GM18520 (cell line): ENCODE data around the gene ENHO.

Experiments
- ATAC-seq: cut with Tn5 transposase; IDR thresholded peaks from one replicate; pipeline ENCODE4 v1.9.1; 2021; ENCODE audit not compliant: unreplicated experiment

The ENHO gene

GRCh38 chr9:34522971-34523797 is at the start of gene ENHO:
ENHO (minus strand) TSS chr9:34522990; CDS start chr9:34521695, 1,295 bp downstream.
- peak; percentile 65 for ATAC-seq

- ATAC-seq: no peak
These were observed 49.3 kb upstream of the ENHO start for GRCh38 chr9:34572092-34572491.

- no peak for ATAC-seq
These were observed 48.7 kb upstream of the ENHO start for GRCh38 chr9:34571481-34571810.

- ATAC-seq: no peak
These were observed 48.2 kb upstream of the ENHO start for GRCh38 chr9:34570809-34571480.

- no peak for ATAC-seq
These were observed 47.6 kb upstream of the ENHO start for GRCh38 chr9:34570376-34570775.

GRCh38 chr9:34568774-34569173 is 46.0 kb upstream of the ENHO start:
- ATAC-seq: no peak

- ATAC-seq: no peak
These were observed 45.3 kb upstream of the ENHO start for GRCh38 chr9:34568133-34568532.

GRCh38 chr9:34566972-34567371 is 44.2 kb upstream of the ENHO start:
- no peak for ATAC-seq

- ATAC-seq: no peak
These were observed 43.5 kb upstream of the ENHO start for GRCh38 chr9:34566322-34566721.

GRCh38 chr9:34565856-34566255 is 43.1 kb upstream of the ENHO start:
- ATAC-seq: no peak

GRCh38 chr9:34564617-34565016 is 41.8 kb upstream of the ENHO start:
- ATAC-seq: no peak

- no peak for ATAC-seq
These were observed 40.5 kb upstream of the ENHO start for GRCh38 chr9:34563262-34563661.

- ATAC-seq: no peak
These were observed 39.5 kb upstream of the ENHO start for GRCh38 chr9:34562135-34562745.

GRCh38 chr9:34560599-34561214 is 37.9 kb upstream of the ENHO start:
- ATAC-seq: no peak

GRCh38 chr9:34559624-34560455 is 37.0 kb upstream of the ENHO start:
- ATAC-seq: no peak

- no peak for ATAC-seq
These were observed 36.3 kb upstream of the ENHO start for GRCh38 chr9:34558919-34559623.

GRCh38 chr9:34558364-34558763 is 35.6 kb upstream of the ENHO start:
- no peak for ATAC-seq

- ATAC-seq: no peak
These were observed 34.9 kb upstream of the ENHO start for GRCh38 chr9:34557426-34558321.

GRCh38 chr9:34556949-34557348 is 34.2 kb upstream of the ENHO start:
- ATAC-seq: no peak
